GM23248 (cell line): ENCODE measurements around the gene PLCB3. TPM values are rescaled to one million over a fixed set of nuclear protein-coding genes. Genes with fewer than 3 reads are reported as not detected.

Source experiments
- DNase-seq: peaks from one replicate; pipeline ENCODE4 v3.0.0-alpha.2; 2015
- H2AFZ ChIP-seq: fragments of 200-600 bp; sonication (generic); 2 replicates; pipeline ENCODE4 v1.6.1; 2016; ENCODE audit warnings: antibody characterized with exemption
- H3F3A ChIP-seq: fragments of 200-600 bp; sonication (generic); 2 replicates; pipeline ENCODE4 v1.6.1; 2016; ENCODE audit warnings: mild to moderate bottlenecking, antibody characterized with exemption, mixed run types; ENCODE audit not compliant: insufficient read depth
- H3K27ac ChIP-seq: fragments of 200-600 bp; sonication (generic); 2 replicates; pipeline ENCODE4 v1.5.1; 2016; ENCODE audit warnings: mild to moderate bottlenecking
- H3K27me3 ChIP-seq: fragments of 200-600 bp; sonication (generic); replicated peaks from 2 replicates; pipeline ENCODE4 v1.6.1; 2016; ENCODE audit warnings: mild to moderate bottlenecking; ENCODE audit not compliant: insufficient read depth
- H3K36me3 ChIP-seq: fragments of 200-600 bp; sonication (generic); 2 replicates; pipeline ENCODE4 v1.6.1; 2016; ENCODE audit warnings: low read depth, mild to moderate bottlenecking
- H3K4me1 ChIP-seq: fragments of 200-600 bp; sonication (generic); 2 replicates; pipeline ENCODE4 v1.6.1; 2016; ENCODE audit warnings: mild to moderate bottlenecking; ENCODE audit not compliant: insufficient read depth
- H3K4me2 ChIP-seq: fragments of 200-600 bp; sonication (generic); one replicate; pipeline ENCODE4 v1.6.1; 2016; ENCODE audit warnings: mild to moderate bottlenecking; ENCODE audit not compliant: unreplicated experiment
- H3K4me3 ChIP-seq: fragments of 200-600 bp; sonication (generic); 2 replicates; pipeline ENCODE4 v1.5.1; 2016; ENCODE audit warnings: mild to moderate bottlenecking
- H3K79me2 ChIP-seq: fragments of 200-600 bp; sonication (generic); 2 replicates; pipeline ENCODE4 v1.6.1; 2016; ENCODE audit warnings: mild to moderate bottlenecking; ENCODE audit not compliant: insufficient read depth
- H3K9ac ChIP-seq: fragments of 200-600 bp; sonication (generic); 2 replicates; pipeline ENCODE4 v1.6.1; 2016; ENCODE audit warnings: mild to moderate bottlenecking
- H3K9me2 ChIP-seq: fragments of 200-600 bp; sonication (generic); 2 replicates; pipeline ENCODE4 v1.6.1; 2016; ENCODE audit warnings: mixed run types, mild to moderate bottlenecking, moderate library complexity; ENCODE audit not compliant: insufficient read depth
- H3K9me3 ChIP-seq: fragments of 200-600 bp; sonication (generic); one replicate; pipeline ENCODE4 v1.6.1; 2017; ENCODE audit warnings: low read depth
- H4K20me1 ChIP-seq: fragments of 200-600 bp; sonication (generic); 2 replicates; pipeline ENCODE4 v1.6.0; 2016; ENCODE audit not compliant: insufficient read depth
- EZH2 ChIP-seq: fragments of 200-600 bp; sonication (generic); IDR thresholded peaks from 2 replicates; pipeline ENCODE4 v1.6.1; 2018; ENCODE audit warnings: antibody characterized with exemption, mild to moderate bottlenecking; ENCODE audit not compliant: insufficient read depth, poor library complexity, severe bottlenecking
- EZH2phosphoT487 ChIP-seq: fragments of 200-600 bp; sonication (generic); IDR thresholded peaks from 2 replicates; pipeline ENCODE4 v1.6.1; 2018; ENCODE audit warnings: antibody characterized with exemption, moderate library complexity, mild to moderate bottlenecking, low read depth; ENCODE audit not compliant: insufficient read depth
- WGBS, 2 experiments: methylation state at CpG; one replicate each; pipeline ENCODE4 v1.1.6; 2015 to 2017; ENCODE audit warnings: low lambda C conversion rate in 2 of 2, low coverage in 1 of 2; ENCODE audit errors: missing lambda C conversion rate in 2 of 2; 5-methylcytosine and 5-hydroxymethylcytosine counted together
- in situ Hi-C: fragments of 300-500 bp; cut with MboI; formaldehyde crosslinking; loops from 2 replicates; pipeline ENCODE4 v1.15.0; 2020
- polyA plus RNA-seq: library from polyadenylated mRNA; unstranded; fragments of >200 nt; fragmentation: Nextera tagmentation; extraction: Ambion mirVana; gene quantifications from 2 replicates; pipeline ENCODE4 v1.2.1, GENCODE V29; 2016
- total RNA-seq: library from RNA; depleted of rRNA; stranded (reverse); fragments of >200 nt; shearing (Covaris generic); gene quantifications from 2 replicates; pipeline ENCODE4 v1.2.3, GENCODE V29; 2014

PLCB3 gene
- total and polyA plus RNA-seq, 2 experiments from 2014 or later = 6.5 to 32.7 TPM

GRCh38 chr11:64253043-64253442 lies 1.7 kb downstream of the PLCB3 start:
- WGBS, 2 experiments = 70 to 71% methylated on average over 8 of the region's 8 CpGs
- no peak overlapping the region for H3K27ac ChIP-seq
- no peaks in the 10 kb centered on the region for H3K9me2 ChIP-seq
- H4K20me1 ChIP-seq = no peaks in the 10 kb centered on the region
- no peaks in the 10 kb centered on the region for H3K9me3 ChIP-seq
- peak overlapping the region; percentile 87; the same call in 1 of the 2 replicates for H3K9ac ChIP-seq
- peak overlapping the region; percentile 91; the same call in 1 of the 2 replicates for H3K4me3 ChIP-seq
- in situ Hi-C loops = no loop called here
- no peak overlapping the region for H2AFZ ChIP-seq
- no peaks in the 10 kb centered on the region; the same call in 1 of the 2 replicates for H3K36me3 ChIP-seq
- DNase-seq = no peak
- H3F3A ChIP-seq = peaks cover 2% of the 10 kb centered on the region; the same call in 1 of the 2 replicates
- peaks cover 11% of the 10 kb centered on the region; the same call in 1 of the 2 replicates for H3K4me1 ChIP-seq
- H3K4me2 ChIP-seq = peak overlapping the region; percentile 99
- H3K27me3 ChIP-seq = no peaks in the 10 kb centered on the region
- TF ChIP-seq EZH2 (no peak), EZH2phosphoT487 (no peak)
- peaks cover 29% of the 10 kb centered on the region for H3K79me2 ChIP-seq

DNA sequence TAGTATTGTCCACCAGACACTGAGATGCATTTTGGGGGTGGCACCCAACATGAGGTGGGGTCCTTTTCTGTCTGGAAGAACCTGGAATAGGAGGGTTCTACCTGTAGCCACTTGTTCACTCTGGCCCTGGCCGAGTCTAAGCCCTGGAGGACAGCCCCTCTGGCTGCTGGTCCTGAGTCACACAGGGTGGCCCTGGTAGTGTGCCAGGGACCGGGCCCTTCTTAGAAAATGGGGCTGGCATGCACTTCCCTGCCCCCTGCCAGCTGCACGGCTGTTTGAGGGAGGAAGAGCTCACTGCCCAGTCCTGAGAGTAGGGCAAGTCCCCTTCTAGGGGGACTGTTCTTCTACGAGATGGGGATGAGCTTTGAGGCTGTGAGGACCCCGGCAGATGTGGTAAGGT lies 2.2 kb downstream of the PLCB3 start:
- WGBS, 2 experiments = 32 to 42% methylated on average over 5 of the region's 5 CpGs
- no peaks in the 10 kb centered on the region; the same call in 1 of the 2 replicates for H3K36me3 ChIP-seq
- no peaks in the 10 kb centered on the region for H3K27me3 ChIP-seq
- no peaks in the 10 kb centered on the region for H3K9me2 ChIP-seq
- no peak overlapping the region for H2AFZ ChIP-seq
- no peaks in the 10 kb centered on the region for H3K9me3 ChIP-seq
- H3K9ac ChIP-seq = no peak overlapping the region
- H3K4me2 ChIP-seq = no peak overlapping the region
- H3F3A ChIP-seq = no peaks in the 10 kb centered on the region
- TF ChIP-seq EZH2phosphoT487 = no peak
- no peak for TF ChIP-seq EZH2
- in situ Hi-C loops = no loop called here
- no peaks in the 10 kb centered on the region for H4K20me1 ChIP-seq
- H3K4me3 ChIP-seq = no peak overlapping the region
- DNase-seq = peak; percentile 46
- H3K4me1 ChIP-seq = peaks cover 11% of the 10 kb centered on the region; the same call in 1 of the 2 replicates
- no peak overlapping the region for H3K27ac ChIP-seq
- H3K79me2 ChIP-seq = peaks cover 29% of the 10 kb centered on the region

DNA sequence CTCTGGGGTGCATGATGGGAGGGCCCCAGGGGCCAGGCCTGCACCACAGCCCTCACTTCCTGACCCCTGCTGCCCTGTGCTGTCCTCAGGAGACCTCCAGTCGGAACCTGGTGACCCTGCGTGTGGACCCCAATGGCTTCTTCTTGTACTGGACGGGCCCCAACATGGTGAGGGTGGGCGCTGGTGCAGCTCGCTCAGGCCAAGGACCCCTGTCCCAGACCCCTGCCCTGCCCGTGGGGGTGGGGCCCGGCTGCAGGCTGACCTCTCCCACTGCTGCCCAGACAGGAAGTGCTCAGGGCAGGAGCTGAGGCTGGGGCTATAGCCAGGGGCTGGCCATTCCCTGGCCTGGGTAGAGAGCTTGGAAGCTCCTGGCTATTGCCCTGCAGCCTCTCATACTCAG lies 3.0 kb downstream of the PLCB3 start:
- Histone ChIP-seq H4K20me1 (no peaks in the 10 kb centered on the region), H3K4me1 (peaks cover 11% of the 10 kb centered on the region; the same call in 1 of the 2 replicates), H3K4me3 (no peak overlapping the region), H3K4me2 (no peak overlapping the region), H3K9ac (no peak overlapping the region), H3K27me3 (no peaks in the 10 kb centered on the region), H3K9me3 (no peaks in the 10 kb centered on the region), H3K27ac (no peak overlapping the region), H3K36me3 (no peaks in the 10 kb centered on the region; the same call in 1 of the 2 replicates), H3F3A (no peaks in the 10 kb centered on the region), H3K9me2 (no peaks in the 10 kb centered on the region), H3K79me2 (peaks cover 29% of the 10 kb centered on the region), H2AFZ (no peak overlapping the region)
- no peak for TF ChIP-seq EZH2
- TF ChIP-seq EZH2phosphoT487 = no peak
- DNase-seq = no peak
- WGBS, 2 experiments = 94 to 95% methylated on average over 6 to 7 of the region's 7 CpGs
- in situ Hi-C loops = no loop called here

- Histone ChIP-seq H3K4me3 (no peak overlapping the region), H3K4me2 (no peak overlapping the region), H3K27me3 (no peaks in the 10 kb centered on the region), H3K27ac (no peak overlapping the region), H3K9me3 (no peaks in the 10 kb centered on the region), H4K20me1 (no peaks in the 10 kb centered on the region), H3K36me3 (no peaks in the 10 kb centered on the region; the same call in 1 of the 2 replicates), H3F3A (no peaks in the 10 kb centered on the region), H3K79me2 (peaks cover 29% of the 10 kb centered on the region), H3K9me2 (no peaks in the 10 kb centered on the region), H2AFZ (no peak overlapping the region), H3K4me1 (peaks cover 11% of the 10 kb centered on the region; the same call in 1 of the 2 replicates), H3K9ac (no peak overlapping the region)
- TF ChIP-seq EZH2phosphoT487 = no peak
- no peak for TF ChIP-seq EZH2
- in situ Hi-C loops = no loop called here
- DNase-seq = no peak
- WGBS, 2 experiments = 88 to 91% methylated on average over 32 to 33 of the region's 35 CpGs
These were observed 4.1 kb downstream of the PLCB3 start for GRCh38 chr11:64255135-64256128.
